Activated gamma-delta T cell treated with anti-CD3 and anti-CD28 coated beads, Interleukin-2, amount 50 U/mL, for 16 hours (primary cell): ENCODE data around the gene PGBD5.

Source experiments
- DNase-seq: peaks from one replicate; pipeline ENCODE4 v3.0.0-alpha.2; 2020; ENCODE audit warnings: low read depth

The PGBD5 gene

GRCh38 chr1:230396966-230397365 lies 29.2 kb downstream of the PGBD5 start:
- no peak for DNase-seq

- DNase-seq = no peak
These were observed 30.2 kb downstream of the PGBD5 start for GRCh38 chr1:230395932-230396331.

GRCh38 chr1:230394741-230395140 lies 31.4 kb downstream of the PGBD5 start:
- DNase-seq = no peak

GRCh38 chr1:230394134-230394533 lies 32.0 kb downstream of the PGBD5 start:
- no peak for DNase-seq

GRCh38 chr1:230393722-230394121 lies 32.4 kb downstream of the PGBD5 start:
- no peak for DNase-seq

GRCh38 chr1:230392920-230393521 lies 33.1 kb downstream of the PGBD5 start:
- DNase-seq = no peak

GRCh38 chr1:230392536-230392909 lies 33.6 kb downstream of the PGBD5 start:
- no peak for DNase-seq

GRCh38 chr1:230391776-230392535 lies 34.2 kb downstream of the PGBD5 start:
- DNase-seq = no peak

GRCh38 chr1:230390371-230390770 lies 35.8 kb downstream of the PGBD5 start:
- no peak for DNase-seq

GRCh38 chr1:230387876-230388275 lies 38.3 kb downstream of the PGBD5 start:
- no peak for DNase-seq

- no peak for DNase-seq
These were observed 38.8 kb downstream of the PGBD5 start for GRCh38 chr1:230387296-230387695.

- no peak for DNase-seq
These were observed 39.4 kb downstream of the PGBD5 start for GRCh38 chr1:230386637-230387262.

- no peak for DNase-seq
These were observed 40.2 kb downstream of the PGBD5 start for GRCh38 chr1:230385930-230386329.

GRCh38 chr1:230385158-230385450 lies 41.0 kb downstream of the PGBD5 start:
- DNase-seq = no peak

GRCh38 chr1:230384380-230385157 lies 41.6 kb downstream of the PGBD5 start:
- no peak for DNase-seq

GRCh38 chr1:230383425-230383824 lies 42.7 kb downstream of the PGBD5 start:
- no peak for DNase-seq

GRCh38 chr1:230382001-230382491 lies 44.1 kb downstream of the PGBD5 start:
- no peak for DNase-seq

GRCh38 chr1:230381585-230381984 lies 44.5 kb downstream of the PGBD5 start:
- no peak for DNase-seq

- no peak for DNase-seq
These were observed 45.1 kb downstream of the PGBD5 start for GRCh38 chr1:230381049-230381467.

- DNase-seq = no peak
These were observed 46.2 kb downstream of the PGBD5 start for GRCh38 chr1:230379928-230380327.

- no peak for DNase-seq
These were observed 46.7 kb downstream of the PGBD5 start for GRCh38 chr1:230379462-230379861.

- no peak for DNase-seq
These were observed 48.3 kb downstream of the PGBD5 start for GRCh38 chr1:230377851-230378250.

- no peak for DNase-seq
These were observed 48.8 kb downstream of the PGBD5 start for GRCh38 chr1:230377324-230377723.
